Activated naive CD4-positive, alpha-beta T cell treated with Interleukin-2 at 50 U/mL for 16 hours (primary cell): ENCODE measurements around the gene PCYT1A.
"Not testable (repeated sequence)": the region's sequence is repeated elsewhere in the genome, so short reads cannot be mapped to it uniquely, and the experiment has no call there.

Source experiments
- DNase-seq: peaks from one replicate; pipeline ENCODE4 v3.0.0-alpha.2; 2020

Gene PCYT1A

DNA sequence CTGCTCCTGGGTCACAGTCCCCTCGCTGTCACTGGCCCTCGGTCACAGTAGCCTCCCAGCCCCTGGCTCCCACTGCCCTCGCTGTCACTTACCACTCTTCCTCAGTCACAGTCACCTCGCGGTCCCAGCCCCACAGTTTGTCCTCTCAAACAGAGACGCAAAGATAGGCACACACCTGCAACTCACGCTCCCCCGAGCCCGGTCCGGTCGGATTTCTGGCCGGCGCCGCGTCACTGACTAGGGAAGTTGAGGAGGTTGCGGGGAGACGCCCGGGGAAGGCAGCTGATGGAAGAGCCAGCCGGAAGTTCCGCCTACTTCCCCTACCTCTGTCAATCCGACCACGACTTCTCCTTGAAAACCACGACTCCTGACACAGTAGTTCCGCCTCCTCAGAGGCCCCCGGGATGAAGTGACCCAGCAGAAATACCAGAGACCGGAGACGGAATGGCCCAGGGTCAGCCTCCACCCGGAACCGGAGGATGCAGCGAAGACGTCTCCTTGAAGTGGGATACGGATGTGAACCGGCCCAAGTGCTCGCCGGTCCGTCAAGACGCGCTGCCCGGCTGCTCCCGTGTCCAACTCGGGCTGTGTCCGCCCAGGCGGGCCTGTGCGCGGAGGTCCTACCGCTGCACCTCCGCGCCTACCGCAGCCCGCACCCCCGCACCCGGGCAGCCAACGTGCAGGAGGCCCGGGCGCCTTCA, at the start of gene PCYT1A:
PCYT1A (minus strand) TSS at position 287 of the 701 bp plus-strand sequence. CDS start 17,195 bp downstream, outside the sequence.
- DNase-seq = peak; percentile 74

DNA sequence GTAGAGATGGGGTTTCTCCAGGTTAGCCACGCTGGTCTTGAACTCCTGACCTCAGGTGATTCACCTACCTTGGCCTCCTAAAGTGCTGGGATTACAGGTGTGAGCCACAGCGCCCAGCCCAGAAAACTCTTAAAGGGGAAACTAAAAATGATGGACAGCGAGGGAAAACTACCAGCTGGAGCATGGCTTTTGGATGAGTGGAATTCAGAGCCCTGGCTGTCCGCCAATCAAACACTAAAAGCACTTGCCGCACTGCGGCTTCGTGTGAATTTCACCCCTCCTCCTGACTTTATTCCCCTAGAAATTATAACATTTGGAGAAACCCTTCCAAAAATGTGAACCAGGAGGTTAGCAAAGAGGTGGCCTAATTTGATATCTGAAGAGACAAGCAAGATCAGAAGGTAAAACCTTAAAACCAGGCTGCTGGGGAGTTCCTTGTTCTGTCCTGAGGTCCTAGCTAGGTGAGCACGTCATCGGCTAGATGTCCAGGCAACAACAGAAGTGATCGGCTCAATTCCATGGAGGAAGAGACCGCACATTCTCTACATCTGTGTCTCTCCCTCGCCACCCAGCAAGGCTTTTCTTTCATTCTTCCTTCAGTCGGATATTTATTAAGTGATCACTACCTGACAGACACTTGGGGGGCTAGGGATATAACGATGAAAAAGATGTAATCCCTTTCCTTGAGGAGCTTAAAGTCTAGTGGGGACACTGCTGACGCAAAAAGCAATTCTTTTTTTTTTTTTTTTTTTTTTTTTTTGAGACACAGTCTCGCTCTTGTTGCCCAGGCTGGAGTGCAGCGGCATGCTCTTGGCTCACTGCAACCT, 49.0 kb upstream of the PCYT1A start:
- DNase-seq = no peak

DNA sequence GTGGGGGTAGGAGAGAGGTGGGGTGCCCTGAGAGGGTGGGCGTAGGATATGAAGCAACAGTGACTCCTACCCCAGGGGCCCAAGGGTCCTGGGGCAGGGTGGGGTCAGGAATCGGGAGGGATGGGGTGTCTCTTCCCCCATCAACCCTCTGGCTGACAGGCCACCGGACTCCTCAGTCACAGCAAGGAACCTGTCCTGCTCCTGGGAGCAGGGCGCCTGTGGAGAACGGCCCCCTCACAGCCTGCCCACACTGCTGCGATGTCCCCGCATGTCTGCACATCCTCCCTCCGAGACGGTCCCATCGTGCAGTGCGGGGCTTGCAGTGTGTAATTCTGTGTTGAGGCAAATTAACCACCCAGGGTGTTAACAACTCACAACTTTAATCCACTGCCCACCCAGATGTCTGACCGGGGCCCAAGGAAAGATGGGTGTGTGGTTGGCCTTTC, 48.0 kb upstream of the PCYT1A start:
- DNase-seq = no peak

DNA sequence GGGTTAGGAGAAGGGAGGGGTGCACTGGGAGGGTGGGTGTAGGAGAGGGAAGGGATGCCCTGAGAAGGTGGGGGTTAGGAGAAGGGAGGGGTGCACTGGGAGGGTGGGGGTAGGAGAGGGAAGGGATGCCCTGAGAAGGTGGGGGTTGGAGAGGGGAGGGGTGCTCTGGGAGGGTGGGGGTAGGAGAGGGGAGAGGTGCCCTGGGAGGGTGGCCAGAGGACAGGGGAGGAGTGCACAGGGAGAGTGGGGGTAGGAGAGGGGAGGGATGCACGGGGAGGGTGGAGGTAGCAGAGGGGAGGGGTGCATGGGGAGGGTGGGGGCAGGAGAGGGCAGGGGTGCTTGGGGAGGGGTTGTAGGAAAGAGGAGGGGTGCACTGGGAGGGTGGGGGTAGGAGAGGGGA, 47.5 kb upstream of the PCYT1A start:
- DNase-seq = no peak

DNA sequence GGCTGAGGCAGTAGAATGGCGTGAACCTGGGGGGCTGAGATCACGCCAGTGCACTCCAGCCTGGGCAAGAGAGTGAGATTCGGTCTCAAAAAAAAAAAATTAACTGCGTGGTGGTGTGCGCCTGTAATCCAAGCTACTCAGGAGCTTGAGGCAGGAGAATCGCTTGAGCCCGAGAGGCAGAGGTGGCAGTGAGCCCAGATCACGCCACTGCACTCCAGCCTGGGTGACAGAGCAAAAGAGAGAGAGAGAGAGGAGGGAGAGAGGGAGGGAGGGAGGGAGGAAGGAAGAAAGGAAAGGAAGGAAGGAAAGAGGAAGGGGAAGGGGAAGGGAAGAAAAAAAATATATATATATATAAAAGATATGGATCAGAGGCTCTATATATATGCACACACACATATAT, 44.6 kb upstream of the PCYT1A start:
- no peak for DNase-seq

DNA sequence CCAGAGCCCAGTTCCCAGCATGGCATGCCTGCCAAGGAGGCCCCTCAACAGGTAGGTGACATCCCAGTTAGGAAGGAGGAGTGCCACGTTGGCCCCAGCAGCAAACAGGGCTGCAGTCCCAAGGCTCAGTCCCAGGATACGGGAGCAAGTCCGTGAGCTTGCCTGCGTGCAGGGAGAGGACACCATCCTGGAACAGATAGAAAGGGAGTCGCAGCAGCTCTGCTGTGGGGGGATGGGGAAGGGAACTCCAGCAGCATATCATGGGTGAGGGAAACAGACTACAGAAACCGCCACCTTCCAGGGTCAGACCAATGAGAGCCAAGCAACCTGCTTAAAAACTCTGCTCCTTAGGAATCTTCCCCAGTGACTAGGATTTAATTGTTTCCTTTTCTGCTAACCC, 39.9 kb upstream of the PCYT1A start:
- DNase-seq = no peak

DNA sequence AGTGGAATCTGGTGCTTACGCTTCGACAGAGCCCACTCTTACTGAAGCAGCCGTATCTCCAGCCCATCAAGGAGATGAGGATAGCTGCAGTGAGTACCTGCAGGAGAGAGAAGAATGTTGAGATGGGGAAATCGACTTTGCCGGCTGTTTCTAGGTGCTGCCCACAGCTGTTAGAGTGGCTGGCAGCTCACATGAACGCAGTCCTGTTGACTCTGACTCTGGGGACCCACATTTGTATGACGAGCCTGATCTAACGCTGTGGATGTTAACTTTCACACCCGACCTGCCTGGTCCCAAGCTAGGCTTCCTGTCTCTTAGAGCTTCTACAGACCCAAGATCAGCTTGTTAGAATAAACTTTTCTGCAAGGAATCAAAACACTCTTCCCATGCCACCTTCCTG, 39.4 kb upstream of the PCYT1A start:
- no peak for DNase-seq

DNA sequence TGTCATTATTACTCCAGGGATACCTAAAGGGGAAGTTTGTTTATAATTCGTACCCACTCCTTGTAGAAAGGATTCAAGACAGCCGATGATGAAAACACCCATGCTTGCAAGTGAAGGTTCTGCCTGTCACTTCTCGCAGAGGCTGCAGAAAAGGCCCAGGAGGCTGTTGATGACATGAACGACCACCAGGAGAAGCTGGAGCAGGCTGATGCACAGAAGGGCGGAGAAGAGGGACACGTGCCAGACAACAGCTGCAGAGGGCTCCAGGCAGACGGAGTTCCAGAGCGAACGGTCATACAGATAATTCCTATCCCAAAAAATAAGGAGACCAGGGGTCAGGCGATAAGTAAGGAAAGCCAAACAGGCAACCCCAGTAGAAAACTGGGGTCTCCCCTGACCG, 36.2 kb upstream of the PCYT1A start:
- DNase-seq = no peak

DNA sequence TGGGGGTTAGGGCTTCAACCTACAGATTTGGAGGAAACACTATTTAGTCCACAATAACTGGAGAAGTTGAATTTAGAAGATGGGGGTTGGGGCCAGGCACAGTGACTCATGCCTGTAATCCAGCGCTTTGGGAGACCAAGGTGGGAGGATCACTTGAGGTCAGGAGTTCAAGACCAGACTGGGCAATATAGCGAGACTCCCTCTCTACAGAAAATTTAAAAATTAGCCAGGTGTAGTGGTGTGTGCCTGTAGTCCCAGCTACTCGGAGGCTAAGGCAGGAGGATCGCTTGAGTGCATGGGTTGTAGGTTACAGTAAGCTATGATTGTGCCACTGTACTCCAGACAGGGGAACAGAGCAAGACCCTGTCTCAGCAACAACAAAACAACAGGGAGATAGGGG, 35.5 kb upstream of the PCYT1A start:
- no peak for DNase-seq

DNA sequence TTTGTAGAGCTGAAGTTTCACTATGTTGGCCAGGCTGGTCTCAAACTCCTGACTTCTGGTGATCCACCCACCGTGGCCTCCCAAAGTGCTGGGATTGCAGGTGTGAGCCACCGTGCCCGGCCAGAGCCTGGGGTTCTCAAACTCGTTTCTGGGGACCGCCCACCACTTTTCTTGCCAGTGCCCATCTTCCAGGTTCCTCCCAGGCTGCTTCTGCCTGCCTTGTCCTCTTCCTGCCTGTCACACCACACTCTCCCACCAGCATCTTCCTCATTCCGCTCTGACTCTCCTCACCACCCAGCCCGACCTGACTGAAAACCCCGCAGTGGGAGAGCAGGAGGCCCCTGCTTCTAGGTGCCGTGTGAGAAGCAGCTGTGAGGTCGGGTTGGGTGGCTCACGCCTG, 33.6 kb upstream of the PCYT1A start:
- DNase-seq = no peak

DNA sequence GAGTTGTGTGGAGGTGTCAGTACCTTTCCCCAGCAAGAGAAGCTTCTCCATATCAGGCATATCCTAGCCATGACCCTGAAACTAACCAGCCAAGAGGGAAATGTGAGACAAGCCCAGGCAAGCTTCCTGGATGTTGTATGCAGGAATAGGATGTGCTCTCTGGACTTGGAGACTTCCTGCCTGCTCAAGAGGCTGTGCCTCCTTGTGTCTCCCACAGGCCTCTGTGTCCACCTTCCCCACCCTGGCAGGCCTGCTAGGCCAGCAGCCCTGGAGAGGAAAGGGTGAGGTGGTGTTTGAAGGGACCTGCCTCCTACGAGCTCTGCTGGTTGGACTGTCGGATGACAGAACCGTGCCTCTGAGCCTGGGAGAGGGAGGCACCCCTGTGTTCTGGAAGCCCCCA, 32.6 kb upstream of the PCYT1A start:
- DNase-seq = no peak

DNA sequence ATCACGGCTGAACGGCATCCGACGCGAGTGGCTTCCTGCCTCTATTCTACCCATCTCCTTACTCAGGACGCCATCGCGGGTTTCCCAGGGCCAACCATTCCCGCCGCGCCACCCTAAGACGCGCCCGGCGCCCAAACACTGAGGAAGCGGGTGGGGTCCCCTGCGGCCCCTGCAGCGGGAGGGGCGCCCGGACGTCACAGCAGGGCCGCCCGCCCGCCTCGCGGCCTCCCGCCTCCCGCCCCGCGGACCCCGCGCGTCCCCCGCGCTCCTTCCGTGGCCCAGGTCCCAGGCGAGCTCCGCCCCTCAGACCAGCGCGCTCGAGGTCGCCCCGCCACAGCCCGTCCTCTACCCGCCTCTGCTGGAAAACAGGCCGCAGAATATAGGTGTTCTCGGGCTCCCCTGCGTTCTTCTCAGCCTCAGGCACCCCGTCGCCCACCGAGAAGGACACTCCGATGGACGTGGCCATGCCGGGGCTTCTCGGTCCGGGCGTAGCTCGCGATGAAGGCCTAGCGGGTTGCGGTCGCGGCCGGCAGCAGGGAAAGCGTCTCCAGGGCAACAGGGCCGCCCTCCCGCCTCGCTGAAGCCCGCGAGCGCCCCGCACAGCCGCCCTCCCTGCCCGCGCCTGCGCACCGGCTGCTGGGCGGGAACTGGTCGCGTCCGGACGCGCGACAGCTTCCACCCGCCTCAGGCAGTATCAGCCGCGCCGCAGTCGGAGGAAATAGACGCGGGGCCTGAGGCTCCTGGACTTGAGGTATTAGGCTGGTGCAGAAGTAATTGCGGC, 30.4 kb upstream of the PCYT1A start, which contains the start of gene DYNLT2B:
DYNLT2B (minus strand) TSS at position 554 of the 781 bp plus-strand sequence; CDS start at position 466, 88 bp downstream.
- peak; percentile 89 for DNase-seq

DNA sequence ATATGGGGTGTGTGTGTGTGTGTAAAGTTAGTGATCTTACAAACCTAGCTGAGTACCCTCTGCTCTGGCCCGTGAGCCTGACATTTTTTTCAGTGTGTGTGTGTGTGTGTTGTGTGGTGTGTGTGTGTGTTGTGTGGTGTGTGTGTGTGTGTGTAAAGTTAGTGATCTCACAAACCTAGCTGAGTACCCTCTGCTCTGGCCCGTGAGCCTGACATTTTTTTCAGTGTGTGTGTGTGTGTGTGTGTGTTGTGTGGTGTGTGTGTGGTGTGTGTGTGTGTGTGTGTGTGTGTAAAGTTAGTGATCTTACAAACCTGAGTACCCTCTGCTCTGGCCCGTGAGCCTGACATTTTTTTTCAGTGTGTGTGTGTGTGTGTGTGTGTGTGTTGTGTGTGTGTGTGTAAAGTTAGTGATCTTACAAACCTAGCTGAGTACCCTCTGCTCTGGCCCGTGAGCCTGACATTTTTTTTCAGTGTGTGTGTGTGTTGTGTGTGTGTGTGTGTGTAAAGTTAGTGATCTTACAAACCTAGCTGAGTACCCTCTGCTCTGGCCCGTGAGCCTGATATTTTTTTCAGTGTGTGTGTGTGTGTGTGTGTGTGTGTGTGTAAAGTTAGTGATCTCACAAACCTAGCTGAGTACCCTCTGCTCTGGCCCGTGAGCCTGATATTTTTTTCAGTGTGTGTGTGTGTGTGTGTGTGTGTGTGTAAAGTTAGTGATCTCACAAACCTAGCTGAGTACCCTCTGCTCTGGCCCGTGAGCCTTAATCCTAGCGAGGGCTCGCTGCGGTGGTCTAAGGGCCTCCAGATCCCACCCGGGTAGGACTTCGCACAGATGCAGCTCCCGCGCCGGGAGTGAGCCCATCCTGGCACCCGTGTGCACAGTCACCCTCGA, 29.5 kb upstream of the PCYT1A start:
- DNase-seq = not testable (repeated sequence)

DNA sequence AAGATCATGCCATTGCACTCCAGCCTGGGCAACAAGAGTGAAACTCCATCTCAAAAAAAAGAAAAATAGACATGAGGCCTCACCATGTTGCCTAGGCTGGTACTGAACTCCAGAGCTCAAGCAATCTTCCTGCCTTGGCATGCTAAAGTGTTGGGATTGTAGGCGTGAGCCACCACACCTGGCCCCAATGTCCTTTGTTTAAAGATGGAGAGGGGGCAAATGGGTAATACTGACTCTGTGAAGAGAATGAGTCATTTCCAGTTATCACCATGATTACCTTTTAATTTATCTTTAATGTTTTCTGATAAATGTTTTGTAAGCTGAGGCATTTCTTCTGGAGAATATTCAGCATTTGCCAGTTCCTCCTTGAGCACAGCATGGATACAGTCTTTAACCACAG, 28.3 kb upstream of the PCYT1A start:
- DNase-seq = no peak

DNA sequence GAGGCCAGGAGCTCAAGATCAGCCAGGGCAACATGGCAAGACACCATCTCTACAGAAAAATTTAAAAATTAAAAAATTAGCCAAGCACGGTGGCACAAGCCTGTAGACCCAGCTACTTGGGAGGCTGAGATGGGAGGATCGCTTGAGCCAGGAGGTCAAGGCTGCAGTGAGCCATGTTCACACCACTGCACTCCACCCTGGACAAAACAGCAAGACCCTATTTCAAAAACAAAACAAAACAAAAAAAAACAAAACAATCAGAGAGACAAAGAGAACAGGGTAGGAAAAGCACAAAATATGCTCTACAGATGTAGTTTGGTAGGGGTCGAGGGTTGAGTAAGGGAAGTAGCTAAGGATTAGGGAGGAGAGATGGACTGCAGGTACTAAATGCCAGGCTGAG, 27.1 kb upstream of the PCYT1A start:
- no peak for DNase-seq

DNA sequence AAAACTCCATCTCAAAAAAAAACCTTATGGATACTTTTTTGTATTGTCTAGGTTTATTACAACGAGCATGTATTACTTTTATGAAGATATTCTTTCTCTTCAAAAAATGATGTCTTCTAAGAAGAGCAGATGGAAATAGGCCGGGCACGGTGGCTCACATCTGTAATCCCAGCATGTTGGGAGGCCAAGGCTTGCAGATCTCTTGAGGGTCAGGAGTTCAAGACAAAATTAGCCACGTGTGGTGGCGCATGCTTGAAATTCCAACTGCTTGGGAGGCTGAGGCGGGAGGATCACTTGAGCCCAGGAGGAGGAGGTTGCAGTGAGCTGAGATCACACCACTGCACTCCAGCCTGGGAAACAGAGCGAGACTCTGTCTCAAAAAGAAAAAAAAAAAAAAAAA, 26.6 kb upstream of the PCYT1A start:
- not testable (repeated sequence) for DNase-seq

DNA sequence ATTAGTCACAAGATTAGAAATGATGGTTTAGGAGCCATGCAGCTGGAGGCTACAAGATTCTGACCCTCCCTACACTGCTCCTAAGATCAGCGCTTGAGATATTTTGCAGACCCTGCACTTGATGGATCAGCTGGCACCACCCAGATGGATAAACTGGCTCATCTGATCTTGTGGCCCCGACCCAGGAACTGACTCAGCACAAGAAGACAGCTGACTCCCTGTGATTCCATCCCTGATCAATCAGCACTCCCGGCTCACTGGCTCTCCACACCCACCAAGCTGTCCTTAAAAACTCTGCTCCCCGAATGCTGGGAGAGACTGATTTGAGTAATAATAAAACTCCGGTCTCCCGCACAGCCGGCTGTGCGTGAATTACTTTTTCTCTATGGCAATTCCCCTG, 15.4 kb upstream of the PCYT1A start:
- DNase-seq = not testable (repeated sequence)

DNA sequence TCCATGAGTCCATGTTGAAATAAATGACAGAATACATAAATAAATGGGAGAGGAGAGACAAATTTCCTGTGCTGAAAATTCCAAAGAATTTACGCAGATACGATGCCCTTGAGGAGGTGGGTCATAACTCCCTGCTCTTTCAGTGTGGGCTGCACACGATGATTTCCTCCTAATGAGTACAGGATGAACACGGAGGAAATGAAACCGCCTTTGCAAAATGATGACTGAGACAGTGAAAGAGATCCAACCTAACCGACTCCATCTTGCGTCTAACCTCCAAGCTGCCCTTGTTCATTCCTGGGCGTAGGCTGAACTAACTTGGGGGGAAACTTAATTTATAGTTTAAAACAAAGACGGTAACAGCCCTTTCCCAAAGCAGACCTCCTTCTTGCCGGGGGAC, 15.0 kb upstream of the PCYT1A start:
- DNase-seq = not testable (repeated sequence)

DNA sequence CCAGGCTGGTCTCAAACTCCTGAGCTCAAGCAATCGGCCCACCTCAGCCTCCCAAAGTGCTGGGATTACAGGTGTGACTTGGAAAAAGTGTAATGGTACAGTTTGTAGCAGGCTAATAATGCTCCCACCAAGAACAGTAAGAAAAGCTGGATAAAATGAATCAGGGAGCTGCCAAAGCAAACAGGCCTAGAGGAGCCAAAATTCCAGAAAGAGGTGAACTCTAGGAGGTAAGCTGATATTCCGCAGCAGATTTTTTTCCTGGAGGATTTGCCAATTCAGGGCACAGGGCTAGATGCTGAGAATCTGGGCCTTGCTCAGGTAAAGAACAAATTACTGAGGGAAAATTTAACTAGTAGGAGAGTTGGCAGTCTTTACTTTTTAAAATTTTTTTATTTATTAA, 11.0 kb upstream of the PCYT1A start:
- DNase-seq = no peak

DNA sequence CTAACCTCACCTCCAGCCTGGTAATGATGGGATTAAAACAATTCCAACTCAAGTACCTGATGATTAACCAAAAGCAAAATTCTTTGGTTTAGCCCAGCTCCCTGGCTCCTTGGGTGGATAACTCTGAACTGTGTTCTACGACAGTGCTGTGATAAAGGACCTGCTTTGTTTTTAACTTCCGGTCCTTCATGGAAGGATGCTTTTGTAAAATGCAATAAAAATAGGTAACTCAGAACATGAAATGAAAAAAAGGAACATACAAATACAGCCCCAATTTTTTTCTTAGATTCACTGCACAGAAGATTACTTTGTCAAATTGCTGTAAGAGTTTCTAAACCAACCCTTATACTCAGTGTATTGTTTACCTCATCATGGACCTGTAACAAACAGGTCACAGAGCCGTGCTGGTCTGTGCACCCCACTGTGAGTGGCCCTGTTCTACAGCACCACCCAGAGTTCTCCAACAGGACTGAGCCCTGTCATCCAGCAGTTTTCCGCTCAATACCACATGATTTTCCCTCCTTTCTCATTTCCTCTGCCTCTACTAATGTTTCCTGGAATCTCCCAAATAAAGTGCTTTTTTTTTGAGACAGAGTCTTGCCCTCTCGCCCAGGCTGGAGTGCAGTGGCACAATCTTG, 4.9 kb upstream of the PCYT1A start:
- no peak for DNase-seq

DNA sequence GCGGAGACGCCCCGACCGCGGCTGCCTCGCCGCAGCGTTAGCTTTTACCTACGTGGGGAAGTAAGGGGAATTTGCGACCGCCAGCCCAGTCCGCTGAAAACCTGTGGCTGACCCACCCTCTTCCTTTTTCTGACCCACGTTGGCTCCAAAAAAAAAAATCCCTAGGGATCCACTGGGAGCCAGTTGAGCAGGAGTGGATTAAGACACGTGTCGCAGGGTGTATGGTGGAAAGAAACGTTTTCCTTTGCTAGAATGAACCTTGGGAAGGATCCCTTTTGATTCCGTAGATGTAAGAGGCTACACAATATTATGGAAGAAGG, 575 bp upstream of the PCYT1A start:
- DNase-seq = no peak

DNA sequence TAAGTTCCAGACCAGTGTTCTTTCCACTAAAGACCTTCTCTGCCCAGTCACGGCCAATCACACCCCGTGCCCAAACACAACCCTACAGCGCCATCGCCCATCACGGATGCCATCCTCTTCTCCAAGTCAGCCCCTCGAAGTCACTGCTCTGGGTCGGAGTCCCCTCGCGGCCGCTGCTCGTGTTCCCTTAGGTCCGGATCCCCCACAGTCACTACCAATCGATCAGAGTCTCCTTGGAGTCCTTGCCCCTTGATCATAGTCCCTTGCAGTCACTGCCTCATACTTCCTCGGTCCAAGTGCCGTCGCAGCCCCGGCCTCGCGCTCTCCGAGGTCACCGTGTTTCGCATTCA, 461 bp downstream of the PCYT1A start:
- peak; percentile 36 for DNase-seq
